Endometrium (tissue), 2 donors: ENCODE results near the gene TRIM9.
A peak's percentile ranks its signal among the peaks of the same experiment; 100 is the strongest.
"Not testable (repeated sequence)": the region's sequence is repeated elsewhere in the genome, so short reads cannot be mapped to it uniquely, and the experiment has no call there.

Source experiments
- FAIRE-seq: peaks from 2 replicates; lab custom pipeline; 2012; peaks lifted over from hg19 to GRCh38; lab: Jason Lieb, UNC
- donor health status: control.
- donor health status: control.

The TRIM9 gene

GRCh38 chr14:51004352-51004800 lies 90.5 kb downstream of the TRIM9 start:
- no peak for FAIRE-seq

- no peak for FAIRE-seq
Observed at GRCh38 chr14:51002406-51002999, 92.4 kb downstream of the TRIM9 start.

GRCh38 chr14:51000566-51000965 lies 94.3 kb downstream of the TRIM9 start:
- FAIRE-seq, result no peak

GRCh38 chr14:50999726-51000125 lies 95.2 kb downstream of the TRIM9 start:
- no peak for FAIRE-seq

- FAIRE-seq, result no peak
Observed at GRCh38 chr14:50998612-50999011, 96.3 kb downstream of the TRIM9 start.

GRCh38 chr14:50997712-50998111 lies 97.2 kb downstream of the TRIM9 start:
- FAIRE-seq, result no peak

- FAIRE-seq, result not testable (repeated sequence)
Observed at GRCh38 chr14:50994158-50994557, 100.7 kb downstream of the TRIM9 start.

GRCh38 chr14:50985859-50986331 lies 109.0 kb downstream of the TRIM9 start:
- no peak for FAIRE-seq

- FAIRE-seq, result no peak
Observed at GRCh38 chr14:50985124-50985858, 109.6 kb downstream of the TRIM9 start.

GRCh38 chr14:50984036-50984710 lies 110.7 kb downstream of the TRIM9 start:
- FAIRE-seq, result no peak

- FAIRE-seq, result no peak
Observed at GRCh38 chr14:50979941-50980850, 114.7 kb downstream of the TRIM9 start.

GRCh38 chr14:50978888-50979287 lies 116.0 kb downstream of the TRIM9 start:
- FAIRE-seq, result no peak

GRCh38 chr14:50978529-50978871 lies 116.4 kb downstream of the TRIM9 start:
- no peak for FAIRE-seq

- FAIRE-seq, result no peak
Observed at GRCh38 chr14:50977863-50978528, 116.9 kb downstream of the TRIM9 start.

GRCh38 chr14:50974118-50974517 lies 120.8 kb downstream of the TRIM9 start:
- FAIRE-seq, result no peak

GRCh38 chr14:50972734-50973133 lies 122.2 kb downstream of the TRIM9 start:
- FAIRE-seq, result no peak

GRCh38 chr14:50970886-50971781 lies 123.8 kb downstream of the TRIM9 start:
- FAIRE-seq, result no peak

- no peak for FAIRE-seq
Observed at GRCh38 chr14:50967790-50968189, 127.1 kb downstream of the TRIM9 start.

GRCh38 chr14:50967103-50967502 lies 127.8 kb downstream of the TRIM9 start:
- no peak for FAIRE-seq

GRCh38 chr14:50964683-50965390 lies 130.1 kb downstream of the TRIM9 start:
- peak; percentile 93 for FAIRE-seq
